Measurements from ENCODE around the gene MGAT5B.

GRCh38 chr17:76894842-76895241 lies 26.6 kb downstream of the MGAT5B start:
- TF ChIP-seq NR2C2 (IDR thresholded peaks at IDR 0.05; ENCODE audit: borderline replicate concordance, control insufficient read depth, insufficient read length, low read depth) (no peak), ELK1 (IDR thresholded peaks at IDR 0.05; ENCODE audit: low read depth, low read length) (no peak), CTCF (IDR thresholded peaks at IDR 0.05 in 2 of 3, conservative IDR thresholded peaks at IDR 0.05 in 1 of 3; ENCODE audit: control insufficient read depth in 2 of 3, extremely low read depth in 1 of 3, insufficient read depth in 1 of 3, low read depth in 3 of 3, low read length in 3 of 3) (no peak), EP300 (IDR thresholded peaks at IDR 0.05; ENCODE audit: borderline replicate concordance in 1 of 2, control insufficient read depth in 1 of 2, low read depth in 2 of 2, low read length in 2 of 2) (no peak), RBBP5 (conservative IDR thresholded peaks at IDR 0.05) (no peak), POLR2A (IDR thresholded peaks at IDR 0.05; ENCODE audit: low read depth, low read length) (no peak), E2F4 (IDR thresholded peaks at IDR 0.05; ENCODE audit: low read depth, low read length) (no peak), RAD21 (IDR thresholded peaks at IDR 0.05; ENCODE audit: insufficient read depth, low read depth, low read length) (no peak), MXI1 (IDR thresholded peaks at IDR 0.05; ENCODE audit: low read depth, low read length) (no peak)
